HEK293T (cell line): ENCODE results near the gene MGLL.

Experiments used
- FOXM1 ChIP-seq: fragments of 450-650 bp; IDR thresholded peaks from 2 replicates; pipeline ENCODE4 v1.6.1; 2017; ENCODE audit warnings: mild to moderate bottlenecking, borderline replicate concordance
- NFRKB ChIP-seq: fragments of 450-650 bp; IDR thresholded peaks from 2 replicates; pipeline ENCODE4 v1.6.1; 2016; ENCODE audit warnings: mild to moderate bottlenecking, moderate library complexity

DNA sequence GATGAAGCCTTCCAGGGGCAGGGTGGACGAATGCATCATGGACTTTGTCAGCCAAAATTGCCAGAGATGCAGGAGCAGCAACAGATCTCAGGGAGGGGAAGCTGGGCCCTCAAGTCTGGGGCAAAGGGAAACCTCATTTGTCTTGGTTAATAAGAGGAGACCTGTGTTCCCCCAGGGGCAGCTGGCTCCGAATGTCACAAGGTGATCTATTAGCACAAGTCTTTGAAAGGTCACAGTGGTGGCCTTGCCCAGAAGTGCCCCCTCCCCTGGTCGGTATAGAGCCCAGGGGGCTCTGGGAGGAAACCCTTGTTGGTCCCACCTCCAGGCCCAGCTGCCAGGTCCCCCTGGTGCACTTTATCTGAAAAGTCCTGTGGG, 103.4 kb downstream of the MGLL start:
- TF ChIP-seq FOXM1: no peak
- no peak for TF ChIP-seq NFRKB
